GM21360 (cell line): Measurements from ENCODE around the gene LDHAL6A.

Experiments
- ATAC-seq: cut with Tn5 transposase; IDR thresholded peaks from one replicate; pipeline ENCODE4 v1.9.1; 2021; ENCODE audit warnings: mild to moderate bottlenecking, moderate library complexity; ENCODE audit not compliant: unreplicated experiment

The LDHAL6A gene

GRCh38 chr11:18490319-18490718 lies 34.7 kb downstream of the LDHAL6A start:
- ATAC-seq = no peak

GRCh38 chr11:18490736-18491485 lies 35.3 kb downstream of the LDHAL6A start:
- ATAC-seq = no peak

GRCh38 chr11:18491924-18492323 lies 36.3 kb downstream of the LDHAL6A start:
- no peak for ATAC-seq

GRCh38 chr11:18492888-18493287 lies 37.2 kb downstream of the LDHAL6A start:
- no peak for ATAC-seq

GRCh38 chr11:18493310-18493709 lies 37.7 kb downstream of the LDHAL6A start:
- no peak for ATAC-seq

GRCh38 chr11:18495271-18495670 lies 39.6 kb downstream of the LDHAL6A start:
- no peak for ATAC-seq

- ATAC-seq = no peak
Observed at GRCh38 chr11:18495703-18496102, 40.0 kb downstream of the LDHAL6A start.

- ATAC-seq = no peak
Observed at GRCh38 chr11:18498039-18498438, 42.4 kb downstream of the LDHAL6A start.

- ATAC-seq = no peak
Observed at GRCh38 chr11:18501629-18502028, 46.0 kb downstream of the LDHAL6A start.

GRCh38 chr11:18502352-18502751 lies 46.7 kb downstream of the LDHAL6A start:
- ATAC-seq = no peak

- ATAC-seq = no peak
Observed at GRCh38 chr11:18521122-18521521, 65.5 kb downstream of the LDHAL6A start.

GRCh38 chr11:18522388-18522787 lies 66.7 kb downstream of the LDHAL6A start:
- no peak for ATAC-seq

GRCh38 chr11:18523084-18523483 lies 67.4 kb downstream of the LDHAL6A start:
- no peak for ATAC-seq

- no peak for ATAC-seq
Observed at GRCh38 chr11:18524248-18524647, 68.6 kb downstream of the LDHAL6A start.

GRCh38 chr11:18526130-18526520 lies 70.5 kb downstream of the LDHAL6A start:
- ATAC-seq = no peak

- ATAC-seq = peak; percentile 93
Observed at GRCh38 chr11:18526521-18527296, 71.1 kb downstream of the LDHAL6A start, which contains the start of gene TSG101. TSG101 (minus strand) TSS chr11:18526942; CDS start chr11:18526816, 126 bp downstream.

- no peak for ATAC-seq
Observed at GRCh38 chr11:18527512-18527911, 71.9 kb downstream of the LDHAL6A start.
